ENCODE results near the gene RAB29. TPM values are rescaled to one million over a fixed set of nuclear protein-coding genes. Genes with fewer than 3 reads are reported as not detected.

The RAB29 gene
- total and polyA plus RNA-seq, 9 of the 15 experiments (the other 6 are each of a cell fraction or from before 2014, with no cell fraction given): 6.3 to 17.6 (median 8.0) TPM

DNA sequence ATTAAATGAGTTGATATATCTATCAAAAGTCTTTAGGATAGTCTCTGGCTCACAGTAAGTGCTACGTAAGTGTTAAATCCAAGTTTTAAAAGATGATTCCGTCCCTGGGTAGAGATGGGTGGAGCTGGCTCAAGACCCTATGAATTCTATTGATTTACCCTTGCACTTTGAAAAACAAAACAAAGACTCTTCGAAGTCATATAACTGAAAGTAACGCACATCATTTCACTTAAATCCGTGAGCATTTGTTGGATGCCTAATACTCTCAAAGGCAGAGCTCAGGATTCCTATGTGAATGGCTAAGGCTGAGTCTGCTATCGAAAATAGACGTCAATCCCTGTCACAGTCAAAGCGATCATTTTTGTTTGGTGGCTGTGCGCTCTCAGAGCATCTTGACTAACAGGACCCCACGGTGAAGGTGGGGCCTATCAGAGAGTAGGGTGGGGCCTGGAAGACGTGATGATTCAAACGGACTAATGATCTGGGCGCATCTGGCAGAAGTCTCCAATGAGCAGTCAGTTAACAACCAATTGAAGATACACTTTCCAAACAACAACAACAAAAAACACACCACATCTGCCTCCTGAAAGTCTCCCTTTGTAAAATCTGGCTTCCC, 24.1 kb downstream of the RAB29 start:
- BruUV-seq (replicated peaks): no TSS peak
- 67% methylated on average over 13 of the region's 13 CpGs for WGBS (ENCODE audit: insufficient coverage, low coverage, missing lambda C conversion rate)
- FAIRE-seq (peak; percentile 83), DNase-seq (ENCODE audit: extremely low read depth in 1 of 4, low spot score in 3 of 4) (peak; percentile 34 to 71 (median 38)), ATAC-seq (no peak)
- Histone ChIP-seq H3K4me3 (no peak overlapping the region), H3K27ac (ENCODE audit: extremely low read depth, low read depth, low read length) (peak overlapping the region; percentile 96), H3K27me3 (ENCODE audit: control insufficient read depth in 2 of 2, insufficient read depth in 2 of 2, low read length in 2 of 2) (no peaks in the 10 kb centered on the region), H3K9me3 (replicated peaks; ENCODE audit: control insufficient read depth, insufficient read depth, low read depth, low read length) (no peaks in the 10 kb centered on the region), H3K9me1 (ENCODE audit: control insufficient read depth, insufficient read depth, low read length) (no peaks in the 10 kb centered on the region), H3K4me2 (ENCODE audit: insufficient read depth, low read length) (peak overlapping the region; percentile 99; the same call in 1 of the 2 replicates), H3K9ac (ENCODE audit: insufficient read depth in 1 of 2, low read depth in 2 of 2, low read length in 2 of 2) (peak overlapping the region in 1 of 2 experiments; percentile 90; a peak in 1 of 4 replicates), H4K20me1 (replicated peaks; ENCODE audit: control insufficient read depth, insufficient read depth, low read length) (peaks cover 29% of the 10 kb centered on the region), H3K36me3 (ENCODE audit: control insufficient read depth, insufficient read depth, low read length) (peaks cover 28% of the 10 kb centered on the region; the same call in 2 of the 3 replicates), H2AFZ (ENCODE audit: low read depth, low read length) (peak overlapping the region; percentile 94), H3K79me2 (ENCODE audit: control insufficient read depth, insufficient read depth, low read length) (peaks cover 38% of the 10 kb centered on the region), H3K4me1 (replicated peaks in 1 of 2; ENCODE audit: control insufficient read depth in 2 of 2, insufficient read depth in 2 of 2, low read length in 2 of 2) (peaks cover 8 to 29% of the 10 kb centered on the region in 2 experiments; a peak in 4 of 5 replicates)
- intact Hi-C loops (cut with micrococcal nuclease): no loop called here
- in situ Hi-C loops (cut with MboI): no loop called here
- POLR2A ChIA-PET: interaction anchor here (0.7 to 1.7 kb wide), 3 partner anchors 14 to 60 kb away, joined by 3 to 6 read pairs (median 3); no protein-coding TSS in a partner anchor
- CTCF ChIA-PET (ENCODE audit: low intra/inter-chr PET ratio): interaction anchor here (0.6 kb wide), 1 partner anchor 763 kb away, joined by 3 read pairs; no protein-coding TSS in a partner anchor
- TF ChIP-seq NFYB (IDR thresholded peaks at IDR 0.05; ENCODE audit: extremely low read depth, insufficient read length) (peak; percentile 25), ATF7 (IDR thresholded peaks at IDR 0.05) (no peak), GATAD2A (IDR thresholded peaks at IDR 0.05) (no peak), ARNT (IDR thresholded peaks at IDR 0.05) (peak; percentile 12 to 26; a peak in 1 of 4 replicates), ID3 (CRISPR knock-in tag; IDR thresholded peaks at IDR 0.05) (no peak), ID3 (tag; IDR thresholded peaks at IDR 0.05) (0 out of 2 replicates have a peak, but pooled peaks have one; percentile 1), MBD2 (IDR thresholded peaks at IDR 0.05; ENCODE audit: borderline replicate concordance, low read depth) (no peak), FOXM1 (IDR thresholded peaks at IDR 0.05; ENCODE audit: low read depth) (peak; percentile 96), FOXM1 (CRISPR knock-in tag; IDR thresholded peaks at IDR 0.05; ENCODE audit: low read depth) (no peak), PYGO2 (tag; IDR thresholded peaks at IDR 0.05) (0 out of 2 replicates have a peak, but pooled peaks have one; percentile 52), NELFE (IDR thresholded peaks at IDR 0.05; ENCODE audit: insufficient read depth, insufficient read length) (no peak), JUND (IDR thresholded peaks at IDR 0.05; ENCODE audit: borderline replicate concordance, low read depth, low read length) (no peak), JUND (tag; IDR thresholded peaks at IDR 0.05; ENCODE audit: borderline replicate concordance, low read depth, low read length) (0 out of 3 replicates have a peak, but pooled peaks have one; percentile 34), ZNF764 (CRISPR knock-in tag; IDR thresholded peaks at IDR 0.05; ENCODE audit: low read depth) (no peak), MBD1 (CRISPR knock-in tag; IDR thresholded peaks at IDR 0.05) (peak; percentile 82), ZNF644 (tag; IDR thresholded peaks at IDR 0.05; ENCODE audit: low read depth) (no peak), NBN (IDR thresholded peaks at IDR 0.05; ENCODE audit: low read depth) (0 out of 2 replicates have a peak, but pooled peaks have one; percentile 5)
- TF ChIP-seq, protein P1, sequence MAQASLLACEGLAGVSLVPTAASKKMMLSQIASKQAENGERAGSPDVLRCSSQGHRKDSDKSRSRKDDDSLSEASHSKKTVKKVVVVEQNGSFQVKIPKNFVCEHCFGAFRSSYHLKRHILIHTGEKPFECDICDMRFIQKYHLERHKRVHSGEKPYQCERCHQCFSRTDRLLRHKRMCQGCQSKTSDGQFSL (CRISPR knock-in tag; IDR thresholded peaks at IDR 0.05): no peak
- TF ChIP-seq, protein P1 (tag; IDR thresholded peaks at IDR 0.05): no peak

All from K562 (cell line).